Mesothelial cell of epicardium (in vitro differentiated cells): ENCODE results near the gene SEH1L. TPM values are rescaled to one million over a fixed set of nuclear protein-coding genes. Genes with fewer than 3 reads are reported as not detected.

Experiments used
- DNase-seq, 2 experiments: peaks; one replicate each; pipeline ENCODE4 v3.0.0; 2021; ENCODE audit warnings: low spot score in 2 of 2; ENCODE audit not compliant: unreplicated experiment in 2 of 2
- H3K27ac Mint-ChIP-seq: 2 replicates; pipeline ENCODE4 v1.8.0; 2021; ENCODE audit warnings: mixed read lengths
- H3K27me3 Mint-ChIP-seq: 2 replicates; pipeline ENCODE4 v1.8.0; 2021; ENCODE audit warnings: low read depth, mixed read lengths
- H3K36me3 Mint-ChIP-seq: 2 replicates; pipeline ENCODE4 v1.8.0; 2021; ENCODE audit warnings: mixed read lengths
- H3K4me1 Mint-ChIP-seq: 2 replicates; pipeline ENCODE4 v1.8.0; 2021; ENCODE audit warnings: mixed read lengths
- H3K4me3 Mint-ChIP-seq: 2 replicates; pipeline ENCODE4 v1.8.0; 2021; ENCODE audit warnings: mild to moderate bottlenecking, moderate library complexity, mixed read lengths
- H3K9me3 Mint-ChIP-seq: 2 replicates; pipeline ENCODE4 v1.8.0; 2021; ENCODE audit warnings: mixed read lengths
- total RNA-seq: library from RNA; stranded (reverse); gene quantifications from 3 replicates; pipeline ENCODE4 v1.2.1, GENCODE V29; 2021
- TF ChIP-seq, protein P1 (sequence below): fragments of 200-600 bp; sonication (generic); IDR thresholded peaks from one replicate; pipeline ENCODE4 v1.5.0; 2021; ENCODE audit warnings: antibody characterized with exemption; ENCODE audit not compliant: unreplicated experiment

SEH1L gene
- total RNA-seq, 1 donor from 2014 or later = 51.5 TPM

- Mint-ChIP-seq H3K27me3 (no peaks in the 10 kb centered on the region), H3K4me1 (no peaks in the 10 kb centered on the region), H3K27ac (no peak overlapping the region), H3K9me3 (no peaks in the 10 kb centered on the region), H3K36me3 (peaks cover 32% of the 10 kb centered on the region), H3K4me3 (no peak overlapping the region)
- TF ChIP-seq, protein P1, sequence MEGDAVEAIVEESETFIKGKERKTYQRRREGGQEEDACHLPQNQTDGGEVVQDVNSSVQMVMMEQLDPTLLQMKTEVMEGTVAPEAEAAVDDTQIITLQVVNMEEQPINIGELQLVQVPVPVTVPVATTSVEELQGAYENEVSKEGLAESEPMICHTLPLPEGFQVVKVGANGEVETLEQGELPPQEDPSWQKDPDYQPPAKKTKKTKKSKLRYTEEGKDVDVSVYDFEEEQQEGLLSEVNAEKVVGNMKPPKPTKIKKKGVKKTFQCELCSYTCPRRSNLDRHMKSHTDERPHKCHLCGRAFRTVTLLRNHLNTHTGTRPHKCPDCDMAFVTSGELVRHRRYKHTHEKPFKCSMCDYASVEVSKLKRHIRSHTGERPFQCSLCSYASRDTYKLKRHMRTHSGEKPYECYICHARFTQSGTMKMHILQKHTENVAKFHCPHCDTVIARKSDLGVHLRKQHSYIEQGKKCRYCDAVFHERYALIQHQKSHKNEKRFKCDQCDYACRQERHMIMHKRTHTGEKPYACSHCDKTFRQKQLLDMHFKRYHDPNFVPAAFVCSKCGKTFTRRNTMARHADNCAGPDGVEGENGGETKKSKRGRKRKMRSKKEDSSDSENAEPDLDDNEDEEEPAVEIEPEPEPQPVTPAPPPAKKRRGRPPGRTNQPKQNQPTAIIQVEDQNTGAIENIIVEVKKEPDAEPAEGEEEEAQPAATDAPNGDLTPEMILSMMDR = no peak
- no peak for DNase-seq
Measured at GRCh38 chr18:13011719-13012118, 63.9 kb downstream of the SEH1L start.

DNA sequence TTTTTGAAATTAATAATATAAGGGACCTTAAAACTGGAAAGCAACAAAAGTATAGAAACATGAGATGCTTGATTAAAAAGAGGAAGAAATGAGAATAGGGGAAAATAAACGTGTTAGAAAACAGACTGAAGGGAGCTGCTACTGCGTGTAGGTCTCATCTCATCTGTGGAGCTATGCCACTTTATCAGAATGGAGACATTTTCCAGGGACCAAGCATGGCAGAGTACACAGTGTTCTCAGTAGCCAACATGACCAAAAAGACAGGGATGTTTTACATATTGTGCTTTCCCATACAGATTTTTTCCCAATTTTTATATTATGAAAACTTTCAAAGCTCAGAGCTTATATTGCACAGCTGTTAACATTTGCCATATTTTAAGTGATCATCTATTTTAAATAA is 66.4 kb downstream of the SEH1L start:
- Mint-ChIP-seq H3K27ac (no peak overlapping the region), H3K4me3 (no peak overlapping the region), H3K9me3 (no peaks in the 10 kb centered on the region), H3K27me3 (no peaks in the 10 kb centered on the region), H3K4me1 (no peaks in the 10 kb centered on the region), H3K36me3 (peaks cover 43% of the 10 kb centered on the region)
- DNase-seq = no peak
- TF ChIP-seq, protein P1 = no peak

GRCh38 chr18:13014818-13015217 is 67.0 kb downstream of the SEH1L start:
- H3K36me3 Mint-ChIP-seq = peaks cover 46% of the 10 kb centered on the region
- H3K4me1 Mint-ChIP-seq = no peaks in the 10 kb centered on the region

GRCh38 chr18:13017247-13017875 is 69.5 kb downstream of the SEH1L start:
- no peaks in the 10 kb centered on the region for H3K4me1 Mint-ChIP-seq
- DNase-seq = no peak
- no peaks in the 10 kb centered on the region for H3K27me3 Mint-ChIP-seq
- TF ChIP-seq, protein P1 = no peak
- no peak overlapping the region for H3K4me3 Mint-ChIP-seq
- peaks cover 5% of the 10 kb centered on the region for H3K9me3 Mint-ChIP-seq
- peaks cover 61% of the 10 kb centered on the region for H3K36me3 Mint-ChIP-seq
- no peak overlapping the region for H3K27ac Mint-ChIP-seq

More at GRCh38 chr18:13014818-13015217, 67.0 kb downstream of the SEH1L start:
- Mint-ChIP-seq H3K9me3 (no peaks in the 10 kb centered on the region), H3K4me3 (no peak overlapping the region), H3K27me3 (no peaks in the 10 kb centered on the region), H3K27ac (no peak overlapping the region)
- TF ChIP-seq, protein P1 = no peak
- DNase-seq = no peak

DNA sequence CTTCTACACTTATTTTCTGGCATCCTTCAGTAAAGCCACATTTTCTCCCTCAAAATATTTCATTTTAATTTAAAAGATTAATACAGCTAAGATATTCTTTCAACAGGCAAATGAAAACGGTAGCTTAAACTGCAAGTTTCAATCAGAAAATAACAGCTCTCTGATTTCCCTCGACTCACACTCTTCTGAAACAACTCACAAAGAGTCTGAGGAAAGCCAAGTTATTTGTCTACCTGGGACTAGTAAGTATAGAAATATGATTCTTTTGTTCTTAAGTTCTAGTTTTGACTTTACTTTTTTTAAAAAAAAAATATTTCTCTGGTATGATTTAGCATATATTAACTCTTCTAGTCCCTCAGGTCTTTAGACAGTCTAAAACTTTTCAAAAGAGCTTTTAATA is 70.6 kb downstream of the SEH1L start:
- H3K9me3 Mint-ChIP-seq = peaks cover 15% of the 10 kb centered on the region
- no peak for DNase-seq
- H3K4me3 Mint-ChIP-seq = no peak overlapping the region
- no peaks in the 10 kb centered on the region for H3K4me1 Mint-ChIP-seq
- H3K27me3 Mint-ChIP-seq = no peaks in the 10 kb centered on the region
- H3K36me3 Mint-ChIP-seq = peaks cover 62% of the 10 kb centered on the region
- TF ChIP-seq, protein P1 = no peak
- no peak overlapping the region for H3K27ac Mint-ChIP-seq
